HepG2 (cell line): ENCODE measurements around the gene ANKRD52. TPM values are rescaled to one million over a fixed set of nuclear protein-coding genes. Genes with fewer than 3 reads are reported as not detected.
A peak's percentile ranks its signal among the peaks of the same experiment; 100 is the strongest.

Source experiments
- BHLHE40 ChIP-seq: IDR thresholded peaks from 2 replicates; pipeline ENCODE4 v1.6.1; 2011; ENCODE audit warnings: low read length, improper control_type of control experiment
- FLYWCH1 ChIP-seq: sonication (generic); formaldehyde crosslinking; IDR thresholded peaks from 2 replicates; pipeline ENCODE4 v1.8.1; 2023; ENCODE audit warnings: mild to moderate bottlenecking, missing genetic modification reagents
- FOXJ3 ChIP-seq: sonication (generic); formaldehyde crosslinking; IDR thresholded peaks from 2 replicates; pipeline ENCODE4 v1.4.0; 2020; ENCODE audit warnings: missing genetic modification reagents, mild to moderate bottlenecking, borderline replicate concordance
- HNF4G ChIP-seq, 2 experiments: sonication (generic) in 1 of 2; formaldehyde crosslinking in 1 of 2; IDR thresholded peaks; 2 replicates each; pipeline versions ENCODE4 v1.4.0 to v1.6.1; 2011 to 2020; ENCODE audit warnings: borderline replicate concordance in 2 of 2, low read depth in 2 of 2, mild to moderate bottlenecking in 2 of 2, low read length in 1 of 2, missing genetic modification reagents in 1 of 2, moderate library complexity in 1 of 2
- KLF9 ChIP-seq: IDR thresholded peaks from 2 replicates; pipeline ENCODE4 v1.6.1; 2016; ENCODE audit warnings: low read depth
- MBD4 ChIP-seq: IDR thresholded peaks from 2 replicates; pipeline ENCODE4 v1.6.1; 2012; ENCODE audit warnings: low read length, inconsistent platforms, borderline replicate concordance
- PHF8 ChIP-seq: sonication (generic); formaldehyde crosslinking; IDR thresholded peaks from 2 replicates; pipeline ENCODE4 v1.5.0; 2020; ENCODE audit warnings: missing genetic modification reagents
- POLR2G ChIP-seq: fragments of 200-400 bp; formaldehyde crosslinking; IDR thresholded peaks from 2 replicates; pipeline ENCODE4 v1.6.1; 2018; ENCODE audit warnings: mild to moderate bottlenecking, low read depth, low read length, moderate library complexity
- polyA plus RNA-seq, 8 experiments: library from polyadenylated mRNA; depleted of rRNA in 3 of 8; stranded (reverse) in 7 of 8; unstranded in 1 of 8; fragments of >200 nt; fragmentation: Illumina TruSeq in 4 of 8; extraction: Trizol in 4 of 8; gene quantifications; 2 replicates each; pipeline versions ENCODE4 v1.2.1 to v1.2.3, GENCODE V29; 2011 to 2016; ENCODE audit warnings: low read depth in 4 of 8, missing spikeins in 1 of 8, mixed read lengths in 1 of 8; ENCODE audit not compliant: insufficient read depth in 1 of 8
- total RNA-seq, 5 experiments: library from RNA; depleted of rRNA; stranded (reverse); fragments of >200 nt; fragmentation: Illumina TruSeq; extraction: Trizol; gene quantifications; 2 replicates each; pipeline ENCODE4 v1.2.3, GENCODE V29; 2016; ENCODE audit warnings: low read depth in 1 of 5
- TF ChIP-seq, protein P1 (sequence below): fragments of 450-650 bp; IDR thresholded peaks from 2 replicates; pipeline ENCODE4 v1.6.1; 2016
- TF ChIP-seq, protein P2 (sequence below): sonication (generic); formaldehyde crosslinking; IDR thresholded peaks from 2 replicates; pipeline ENCODE4 v1.4.0; 2020; ENCODE audit warnings: missing genetic modification reagents
- TF ChIP-seq, protein P3 (sequence below): sonication (generic); formaldehyde crosslinking; IDR thresholded peaks from 2 replicates; pipeline ENCODE4 v1.4.0; 2020; ENCODE audit warnings: missing genetic modification reagents, borderline replicate concordance
- TF ChIP-seq, protein P4 (sequence below): sonication (generic); formaldehyde crosslinking; IDR thresholded peaks from 2 replicates; pipeline ENCODE4 v1.4.0; 2020; ENCODE audit warnings: missing genetic modification reagents
- TF ChIP-seq, protein P5 (sequence below): sonication (generic); formaldehyde crosslinking; IDR thresholded peaks from 2 replicates; pipeline ENCODE4 v1.8.1; 2023; ENCODE audit warnings: mild to moderate bottlenecking, moderate library complexity, missing genetic modification reagents
- TF ChIP-seq, protein P6 (sequence below): sonication (generic); formaldehyde crosslinking; IDR thresholded peaks from 2 replicates; pipeline ENCODE4 v1.9.0; 2021; ENCODE audit warnings: mild to moderate bottlenecking, missing genetic modification reagents

The ANKRD52 gene
- total and polyA plus RNA-seq, 2 of the 13 experiments (the other 11 are each of a cell fraction or from before 2014, with no cell fraction given), result 7.8 to 9.2 TPM

DNA sequence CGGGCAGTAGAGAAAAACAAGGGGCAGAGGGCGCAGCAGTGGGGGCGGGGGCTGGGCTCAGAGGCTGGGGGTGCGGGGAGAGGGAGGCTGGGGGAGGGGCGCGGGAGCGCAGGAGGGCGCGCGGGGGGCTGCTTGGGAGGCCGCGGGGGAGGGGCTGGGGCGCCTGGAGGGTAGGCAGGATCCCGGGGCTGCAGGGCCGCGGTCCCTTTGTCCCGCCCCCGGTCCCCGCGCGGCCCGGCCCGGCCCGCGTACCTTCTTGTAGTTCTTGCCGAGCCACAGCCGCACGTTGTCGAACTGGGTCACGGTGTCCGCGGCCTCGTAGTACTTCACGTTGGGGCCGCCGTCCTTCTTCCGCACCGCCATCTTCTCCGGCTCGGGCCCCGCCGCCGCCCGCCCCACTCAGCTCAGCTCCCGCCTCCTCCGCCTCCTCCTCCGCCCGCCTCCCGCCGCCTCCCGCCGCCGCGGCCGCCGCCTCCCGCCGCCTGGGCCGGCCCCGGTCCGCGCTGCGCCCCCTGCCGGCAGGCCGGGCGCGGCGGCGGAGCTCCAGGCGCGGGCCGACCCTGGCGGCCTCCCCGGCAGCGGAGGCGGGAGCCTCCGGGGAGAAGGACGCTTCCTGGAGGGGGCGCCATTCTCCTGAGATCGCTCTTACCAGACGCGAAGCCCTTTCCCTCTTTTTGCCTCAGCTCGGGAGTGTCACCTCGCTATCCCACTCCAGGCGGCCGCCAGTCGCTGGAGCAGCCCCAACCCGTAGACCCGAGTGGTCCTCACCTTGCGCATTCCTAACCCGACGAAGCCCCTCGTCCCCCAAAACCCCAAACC is 68.9 kb downstream of the ANKRD52 start, which contains the start of gene SMARCC2 (continued):
- TF ChIP-seq, protein P1, sequence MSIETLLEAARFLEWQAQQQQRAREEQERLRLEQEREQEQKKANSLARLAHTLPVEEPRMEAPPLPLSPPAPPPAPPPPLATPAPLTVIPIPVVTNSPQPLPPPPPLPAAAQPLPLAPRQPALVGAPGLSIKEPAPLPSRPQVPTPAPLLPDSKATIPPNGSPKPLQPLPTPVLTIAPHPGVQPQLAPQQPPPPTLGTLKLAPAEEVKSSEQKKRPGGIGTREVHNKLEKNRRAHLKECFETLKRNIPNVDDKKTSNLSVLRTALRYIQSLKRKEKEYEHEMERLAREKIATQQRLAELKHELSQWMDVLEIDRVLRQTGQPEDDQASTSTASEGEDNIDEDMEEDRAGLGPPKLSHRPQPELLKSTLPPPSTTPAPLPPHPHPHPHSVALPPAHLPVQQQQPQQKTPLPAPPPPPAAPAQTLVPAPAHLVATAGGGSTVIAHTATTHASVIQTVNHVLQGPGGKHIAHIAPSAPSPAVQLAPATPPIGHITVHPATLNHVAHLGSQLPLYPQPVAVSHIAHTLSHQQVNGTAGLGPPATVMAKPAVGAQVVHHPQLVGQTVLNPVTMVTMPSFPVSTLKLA, result no peak
- TF ChIP-seq, protein P2, sequence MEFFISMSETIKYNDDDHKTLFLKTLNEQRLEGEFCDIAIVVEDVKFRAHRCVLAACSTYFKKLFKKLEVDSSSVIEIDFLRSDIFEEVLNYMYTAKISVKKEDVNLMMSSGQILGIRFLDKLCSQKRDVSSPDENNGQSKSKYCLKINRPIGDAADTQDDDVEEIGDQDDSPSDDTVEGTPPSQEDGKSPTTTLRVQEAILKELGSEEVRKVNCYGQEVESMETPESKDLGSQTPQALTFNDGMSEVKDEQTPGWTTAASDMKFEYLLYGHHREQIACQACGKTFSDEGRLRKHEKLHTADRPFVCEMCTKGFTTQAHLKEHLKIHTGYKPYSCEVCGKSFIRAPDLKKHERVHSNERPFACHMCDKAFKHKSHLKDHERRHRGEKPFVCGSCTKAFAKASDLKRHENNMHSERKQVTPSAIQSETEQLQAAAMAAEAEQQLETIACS, result no peak
- no peak for TF ChIP-seq FOXJ3
- TF ChIP-seq POLR2G, result no peak; the same call in 1 of the 2 replicates
- TF ChIP-seq FLYWCH1, result no peak
- TF ChIP-seq, protein P3, sequence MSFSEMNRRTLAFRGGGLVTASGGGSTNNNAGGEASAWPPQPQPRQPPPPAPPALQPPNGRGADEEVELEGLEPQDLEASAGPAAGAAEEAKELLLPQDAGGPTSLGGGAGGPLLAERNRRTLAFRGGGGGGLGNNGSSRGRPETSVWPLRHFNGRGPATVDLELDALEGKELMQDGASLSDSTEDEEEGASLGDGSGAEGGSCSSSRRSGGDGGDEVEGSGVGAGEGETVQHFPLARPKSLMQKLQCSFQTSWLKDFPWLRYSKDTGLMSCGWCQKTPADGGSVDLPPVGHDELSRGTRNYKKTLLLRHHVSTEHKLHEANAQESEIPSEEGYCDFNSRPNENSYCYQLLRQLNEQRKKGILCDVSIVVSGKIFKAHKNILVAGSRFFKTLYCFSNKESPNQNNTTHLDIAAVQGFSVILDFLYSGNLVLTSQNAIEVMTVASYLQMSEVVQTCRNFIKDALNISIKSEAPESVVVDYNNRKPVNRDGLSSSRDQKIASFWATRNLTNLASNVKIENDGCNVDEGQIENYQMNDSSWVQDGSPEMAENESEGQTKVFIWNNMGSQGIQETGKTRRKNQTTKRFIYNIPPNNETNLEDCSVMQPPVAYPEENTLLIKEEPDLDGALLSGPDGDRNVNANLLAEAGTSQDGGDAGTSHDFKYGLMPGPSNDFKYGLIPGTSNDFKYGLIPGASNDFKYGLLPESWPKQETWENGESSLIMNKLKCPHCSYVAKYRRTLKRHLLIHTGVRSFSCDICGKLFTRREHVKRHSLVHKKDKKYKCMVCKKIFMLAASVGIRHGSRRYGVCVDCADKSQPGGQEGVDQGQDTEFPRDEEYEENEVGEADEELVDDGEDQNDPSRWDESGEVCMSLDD (CRISPR knock-in tag), result no peak
- TF ChIP-seq, protein P4, sequence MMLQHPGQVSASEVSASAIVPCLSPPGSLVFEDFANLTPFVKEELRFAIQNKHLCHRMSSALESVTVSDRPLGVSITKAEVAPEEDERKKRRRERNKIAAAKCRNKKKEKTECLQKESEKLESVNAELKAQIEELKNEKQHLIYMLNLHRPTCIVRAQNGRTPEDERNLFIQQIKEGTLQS (CRISPR knock-in tag), result no peak
- TF ChIP-seq PHF8 (CRISPR knock-in tag), result peak; percentile 16; the same call in 1 of the 2 replicates
- TF ChIP-seq, protein P5, sequence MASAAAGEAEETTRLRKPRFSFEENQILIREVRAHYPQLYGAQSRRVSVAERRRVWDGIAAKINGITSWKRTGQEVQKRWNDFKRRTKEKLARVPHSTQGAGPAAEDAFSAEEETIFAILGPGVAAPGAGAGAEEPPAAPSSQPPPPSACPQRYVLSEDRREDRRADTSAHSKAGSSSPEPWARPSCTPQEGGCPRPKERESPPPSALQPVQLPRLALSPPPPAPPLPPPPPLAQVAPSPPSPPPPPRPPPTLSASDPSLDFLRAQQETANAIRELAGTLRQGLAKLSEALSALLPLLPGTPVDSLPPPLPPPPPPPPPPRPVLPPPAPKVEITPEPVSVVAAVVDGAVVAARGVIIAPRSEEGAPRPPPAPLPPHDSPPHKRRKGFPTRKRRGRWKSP (CRISPR knock-in tag), result peak; percentile 49; the same call in 1 of the 2 replicates
- no peak for TF ChIP-seq KLF9 (CRISPR knock-in tag)
- TF ChIP-seq MBD4, result no peak
- no peak for TF ChIP-seq HNF4G (IDR thresholded peaks at IDR 0.05; ENCODE audit: borderline replicate concordance, low read depth, low read length)
- no peak for TF ChIP-seq HNF4G (CRISPR knock-in tag; IDR thresholded peaks at IDR 0.05; ENCODE audit: borderline replicate concordance, low read depth)
- TF ChIP-seq, protein P6, sequence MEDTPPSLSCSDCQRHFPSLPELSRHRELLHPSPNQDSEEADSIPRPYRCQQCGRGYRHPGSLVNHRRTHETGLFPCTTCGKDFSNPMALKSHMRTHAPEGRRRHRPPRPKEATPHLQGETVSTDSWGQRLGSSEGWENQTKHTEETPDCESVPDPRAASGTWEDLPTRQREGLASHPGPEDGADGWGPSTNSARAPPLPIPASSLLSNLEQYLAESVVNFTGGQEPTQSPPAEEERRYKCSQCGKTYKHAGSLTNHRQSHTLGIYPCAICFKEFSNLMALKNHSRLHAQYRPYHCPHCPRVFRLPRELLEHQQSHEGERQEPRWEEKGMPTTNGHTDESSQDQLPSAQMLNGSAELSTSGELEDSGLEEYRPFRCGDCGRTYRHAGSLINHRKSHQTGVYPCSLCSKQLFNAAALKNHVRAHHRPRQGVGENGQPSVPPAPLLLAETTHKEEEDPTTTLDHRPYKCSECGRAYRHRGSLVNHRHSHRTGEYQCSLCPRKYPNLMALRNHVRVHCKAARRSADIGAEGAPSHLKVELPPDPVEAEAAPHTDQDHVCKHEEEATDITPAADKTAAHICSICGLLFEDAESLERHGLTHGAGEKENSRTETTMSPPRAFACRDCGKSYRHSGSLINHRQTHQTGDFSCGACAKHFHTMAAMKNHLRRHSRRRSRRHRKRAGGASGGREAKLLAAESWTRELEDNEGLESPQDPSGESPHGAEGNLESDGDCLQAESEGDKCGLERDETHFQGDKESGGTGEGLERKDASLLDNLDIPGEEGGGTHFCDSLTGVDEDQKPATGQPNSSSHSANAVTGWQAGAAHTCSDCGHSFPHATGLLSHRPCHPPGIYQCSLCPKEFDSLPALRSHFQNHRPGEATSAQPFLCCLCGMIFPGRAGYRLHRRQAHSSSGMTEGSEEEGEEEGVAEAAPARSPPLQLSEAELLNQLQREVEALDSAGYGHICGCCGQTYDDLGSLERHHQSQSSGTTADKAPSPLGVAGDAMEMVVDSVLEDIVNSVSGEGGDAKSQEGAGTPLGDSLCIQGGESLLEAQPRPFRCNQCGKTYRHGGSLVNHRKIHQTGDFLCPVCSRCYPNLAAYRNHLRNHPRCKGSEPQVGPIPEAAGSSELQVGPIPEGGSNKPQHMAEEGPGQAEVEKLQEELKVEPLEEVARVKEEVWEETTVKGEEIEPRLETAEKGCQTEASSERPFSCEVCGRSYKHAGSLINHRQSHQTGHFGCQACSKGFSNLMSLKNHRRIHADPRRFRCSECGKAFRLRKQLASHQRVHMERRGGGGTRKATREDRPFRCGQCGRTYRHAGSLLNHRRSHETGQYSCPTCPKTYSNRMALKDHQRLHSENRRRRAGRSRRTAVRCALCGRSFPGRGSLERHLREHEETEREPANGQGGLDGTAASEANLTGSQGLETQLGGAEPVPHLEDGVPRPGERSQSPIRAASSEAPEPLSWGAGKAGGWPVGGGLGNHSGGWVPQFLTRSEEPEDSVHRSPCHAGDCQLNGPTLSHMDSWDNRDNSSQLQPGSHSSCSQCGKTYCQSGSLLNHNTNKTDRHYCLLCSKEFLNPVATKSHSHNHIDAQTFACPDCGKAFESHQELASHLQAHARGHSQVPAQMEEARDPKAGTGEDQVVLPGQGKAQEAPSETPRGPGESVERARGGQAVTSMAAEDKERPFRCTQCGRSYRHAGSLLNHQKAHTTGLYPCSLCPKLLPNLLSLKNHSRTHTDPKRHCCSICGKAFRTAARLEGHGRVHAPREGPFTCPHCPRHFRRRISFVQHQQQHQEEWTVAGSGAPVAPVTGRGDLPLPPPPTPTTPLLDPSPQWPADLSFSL (CRISPR knock-in tag), result no peak
- TF ChIP-seq BHLHE40, result peak; percentile 50; the same call in 1 of the 2 replicates
